ENCODE data around the gene USP22.
"Not testable (repeated sequence)": the region's sequence is repeated elsewhere in the genome, so short reads cannot be mapped to it uniquely, and the experiment has no call there.

The USP22 gene

GRCh38 chr17:20988001-20988636 is 54.7 kb downstream of the USP22 start:
- no peak for DNase-seq (ENCODE audit: low read depth in 2 of 2)

GRCh38 chr17:20987511-20987910 is 55.3 kb downstream of the USP22 start:
- DNase-seq (ENCODE audit: low read depth in 2 of 2): no peak

GRCh38 chr17:20986767-20987510 is 55.9 kb downstream of the USP22 start:
- DNase-seq (ENCODE audit: low read depth in 2 of 2): no peak

- DNase-seq (ENCODE audit: low read depth in 2 of 2): no peak
Observed at GRCh38 chr17:20983359-20983637, 59.5 kb downstream of the USP22 start.

GRCh38 chr17:20982589-20983358 is 60.0 kb downstream of the USP22 start:
- no peak for DNase-seq (ENCODE audit: low read depth in 2 of 2)

GRCh38 chr17:20981046-20981920 is 61.5 kb downstream of the USP22 start:
- DNase-seq (ENCODE audit: low read depth in 2 of 2): no peak

- DNase-seq (ENCODE audit: low read depth in 2 of 2): no peak
Observed at GRCh38 chr17:20979792-20980083, 63.1 kb downstream of the USP22 start.

GRCh38 chr17:20979007-20979791 is 63.6 kb downstream of the USP22 start:
- DNase-seq (ENCODE audit: low read depth in 2 of 2): not testable (repeated sequence)

- DNase-seq (ENCODE audit: low read depth in 2 of 2): not testable (repeated sequence)
Observed at GRCh38 chr17:20977609-20978253, 65.1 kb downstream of the USP22 start.

- no peak for DNase-seq (ENCODE audit: low read depth in 2 of 2)
Observed at GRCh38 chr17:20975566-20975965, 67.2 kb downstream of the USP22 start.

- no peak for DNase-seq (ENCODE audit: low read depth in 2 of 2)
Observed at GRCh38 chr17:20970329-20970728, 72.5 kb downstream of the USP22 start.

- no peak for DNase-seq (ENCODE audit: low read depth in 2 of 2)
Observed at GRCh38 chr17:20968913-20969616, 73.7 kb downstream of the USP22 start.

GRCh38 chr17:20967776-20968175 is 75.0 kb downstream of the USP22 start:
- no peak for DNase-seq (ENCODE audit: low read depth in 2 of 2)

- DNase-seq (ENCODE audit: low read depth in 2 of 2): no peak
Observed at GRCh38 chr17:20966870-20967269, 75.9 kb downstream of the USP22 start.

- DNase-seq (ENCODE audit: low read depth in 2 of 2): no peak
Observed at GRCh38 chr17:20965492-20965891, 77.3 kb downstream of the USP22 start.

GRCh38 chr17:20961586-20961985 is 81.2 kb downstream of the USP22 start:
- DNase-seq (ENCODE audit: low read depth in 2 of 2): no peak

- DNase-seq (ENCODE audit: low read depth in 2 of 2): no peak
Observed at GRCh38 chr17:20960871-20961270, 81.9 kb downstream of the USP22 start.

GRCh38 chr17:20955427-20956323 is 87.1 kb downstream of the USP22 start:
- no peak for DNase-seq (ENCODE audit: low read depth in 2 of 2)

GRCh38 chr17:20954794-20955193 is 88.0 kb downstream of the USP22 start:
- DNase-seq (ENCODE audit: low read depth in 2 of 2): no peak
